Rectal smooth muscle tissue (tissue), 1 donor: Measurements from ENCODE around the gene ZNF185.

Source experiments
- H3K27ac ChIP-seq: one replicate; pipeline ENCODE4 v1.7.0; 2013; ENCODE audit warnings: low read depth, low read length, inconsistent platforms
- H3K27me3 ChIP-seq: one replicate; pipeline ENCODE4 v1.7.0; 2013; ENCODE audit warnings: low read length; ENCODE audit not compliant: control insufficient read depth, insufficient read depth
- H3K36me3 ChIP-seq: one replicate; pipeline ENCODE4 v1.7.0; 2013; ENCODE audit warnings: low read length; ENCODE audit not compliant: control insufficient read depth, insufficient read depth
- H3K4me1 ChIP-seq: one replicate; pipeline ENCODE4 v1.7.0; 2013; ENCODE audit warnings: low read length; ENCODE audit not compliant: control insufficient read depth, insufficient read depth
- H3K4me3 ChIP-seq: one replicate; pipeline ENCODE4 v1.7.0; 2013; ENCODE audit warnings: low read length
- H3K9ac ChIP-seq: one replicate; pipeline ENCODE4 v1.7.0; 2013; ENCODE audit warnings: low read length

Gene ZNF185

DNA sequence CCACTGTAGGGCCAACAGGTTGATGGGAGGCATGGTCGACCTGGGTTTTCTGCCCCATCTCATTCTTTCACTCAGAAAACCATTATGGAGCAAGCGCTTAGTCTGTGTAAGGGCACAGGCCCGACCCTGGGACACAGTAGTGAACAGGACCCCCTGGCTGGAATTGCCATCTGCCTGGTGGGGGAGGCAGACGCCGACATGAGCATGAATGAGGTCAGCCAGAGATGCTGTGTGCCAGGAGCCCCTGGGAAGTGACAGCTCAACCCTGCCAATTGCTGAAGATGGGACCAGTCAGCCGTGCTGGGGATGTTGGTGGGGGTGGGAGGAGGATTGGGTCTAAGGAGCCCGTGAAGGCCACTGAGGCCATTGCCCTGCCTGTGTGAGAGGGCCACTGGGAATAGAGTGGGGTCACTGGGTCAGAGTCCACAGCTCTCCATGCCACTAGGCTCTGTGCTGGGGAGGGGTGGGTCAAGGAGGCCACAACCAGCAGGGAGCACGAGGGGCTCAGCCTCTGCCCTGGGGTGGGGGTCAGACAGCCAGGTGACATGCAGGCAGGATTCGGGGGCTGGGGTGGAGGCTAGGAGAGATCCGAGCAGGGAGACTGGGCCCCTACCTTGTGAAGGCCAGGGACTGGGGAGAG lies 31.0 kb downstream of the ZNF185 start:
- Histone ChIP-seq H3K4me3 (no peak overlapping the region), H3K4me1 (no peaks in the 10 kb centered on the region), H3K27ac (no peak overlapping the region), H3K9ac (no peak overlapping the region), H3K27me3 (peaks cover 10% of the 10 kb centered on the region), H3K36me3 (no peaks in the 10 kb centered on the region)

DNA sequence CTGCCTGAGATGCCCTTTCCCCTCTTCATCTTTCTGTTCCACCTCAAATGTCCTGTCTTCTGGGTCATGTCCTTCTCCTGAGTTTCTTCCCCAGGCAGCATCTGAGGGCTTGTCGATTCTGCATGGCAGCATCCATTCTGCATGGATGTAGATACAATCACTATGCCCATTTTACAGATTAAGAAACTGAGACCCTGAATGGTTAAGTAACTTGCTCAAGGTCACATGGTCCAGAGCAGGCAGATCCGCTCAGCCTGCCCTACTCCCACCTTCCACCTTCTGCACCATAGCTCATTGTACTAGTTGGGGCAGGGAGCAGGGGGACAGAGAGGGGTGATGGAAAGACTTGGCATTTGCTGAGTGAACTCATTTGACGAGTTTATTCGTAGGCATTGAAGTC lies 32.0 kb downstream of the ZNF185 start:
- Histone ChIP-seq H3K4me3 (no peak overlapping the region), H3K4me1 (no peaks in the 10 kb centered on the region), H3K9ac (no peak overlapping the region), H3K36me3 (no peaks in the 10 kb centered on the region), H3K27ac (no peak overlapping the region), H3K27me3 (peaks cover 10% of the 10 kb centered on the region)

DNA sequence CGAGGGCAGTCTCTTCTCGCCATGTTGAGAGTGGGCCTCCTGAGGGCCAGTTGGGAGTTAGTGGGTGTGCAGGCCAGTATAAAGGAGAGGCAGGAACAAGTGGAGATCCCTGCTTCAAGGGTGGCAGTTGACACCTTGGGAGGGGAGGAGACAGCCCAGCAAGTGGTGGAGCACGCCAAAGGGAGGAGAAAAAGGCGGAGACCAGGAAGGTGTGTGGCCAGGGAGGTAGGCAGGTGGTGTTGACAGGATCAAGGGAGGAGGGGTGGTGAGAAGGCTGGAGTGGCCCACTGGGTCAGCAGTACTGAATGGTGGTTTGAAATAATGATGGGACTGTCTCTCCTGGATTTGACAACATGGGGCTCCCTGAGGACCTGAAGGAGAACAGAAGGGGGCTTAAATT lies 32.6 kb downstream of the ZNF185 start:
- peaks cover 10% of the 10 kb centered on the region for H3K27me3 ChIP-seq

DNA sequence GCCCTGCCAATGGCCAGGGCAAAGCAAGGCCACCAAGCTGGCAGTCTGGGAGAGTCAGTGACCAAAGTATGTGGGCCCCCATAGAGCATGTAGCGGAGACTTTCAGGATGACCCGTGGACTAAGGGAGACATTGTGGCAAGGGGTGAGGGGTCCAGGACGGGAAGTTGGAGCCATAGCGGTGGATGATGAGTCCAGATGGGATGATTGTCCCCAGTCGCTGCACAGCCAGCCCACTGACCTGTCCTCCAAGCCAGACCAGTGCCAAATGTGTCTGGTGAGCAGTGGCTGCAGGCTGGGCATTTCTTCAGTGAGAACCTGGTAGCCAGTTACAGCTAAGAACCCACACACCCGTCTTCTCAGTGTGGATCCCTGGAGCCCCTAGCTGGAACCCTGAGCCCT lies 34.3 kb downstream of the ZNF185 start:
- no peaks in the 10 kb centered on the region for H3K36me3 ChIP-seq
- no peak overlapping the region for H3K4me3 ChIP-seq
- H3K4me1 ChIP-seq = no peaks in the 10 kb centered on the region
- H3K27me3 ChIP-seq = peaks cover 14% of the 10 kb centered on the region
- H3K9ac ChIP-seq = no peak overlapping the region
- no peak overlapping the region for H3K27ac ChIP-seq

More for the DNA sequence above, 32.6 kb downstream of the ZNF185 start:
- Histone ChIP-seq H3K4me3 (no peak overlapping the region), H3K27ac (no peak overlapping the region), H3K4me1 (no peaks in the 10 kb centered on the region), H3K9ac (no peak overlapping the region), H3K36me3 (no peaks in the 10 kb centered on the region)

DNA sequence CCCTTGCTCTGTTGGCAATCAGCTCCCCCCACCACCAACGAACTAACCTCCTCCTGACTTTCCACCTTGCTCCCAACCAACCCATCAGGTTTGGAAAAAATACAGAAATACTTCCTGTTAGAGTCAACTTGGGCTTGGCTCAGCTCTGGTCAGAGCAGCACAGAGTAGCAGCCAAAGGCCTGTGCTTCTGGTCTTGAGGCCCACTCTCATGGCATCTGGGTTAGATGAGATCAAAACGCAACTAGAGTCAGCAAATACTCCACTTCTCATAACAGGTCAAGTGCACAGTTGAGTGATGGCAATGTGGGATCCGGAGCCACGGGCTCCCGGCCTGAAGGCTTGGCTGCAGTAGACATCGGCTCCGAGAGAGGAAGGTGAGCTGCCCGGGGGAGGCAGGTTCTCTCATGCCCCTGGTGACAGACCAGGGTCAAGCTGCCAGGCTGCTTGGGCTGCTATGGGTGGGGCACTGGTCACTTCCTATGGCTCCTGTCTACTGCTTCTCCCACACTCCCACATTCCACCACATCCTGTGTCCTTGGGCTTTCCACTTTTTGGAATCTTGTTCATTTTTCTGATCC lies 34.8 kb downstream of the ZNF185 start:
- no peak overlapping the region for H3K27ac ChIP-seq
- no peak overlapping the region for H3K9ac ChIP-seq
- H3K36me3 ChIP-seq = no peaks in the 10 kb centered on the region
- H3K27me3 ChIP-seq = peaks cover 13% of the 10 kb centered on the region
- no peaks in the 10 kb centered on the region for H3K4me1 ChIP-seq
- no peak overlapping the region for H3K4me3 ChIP-seq

DNA sequence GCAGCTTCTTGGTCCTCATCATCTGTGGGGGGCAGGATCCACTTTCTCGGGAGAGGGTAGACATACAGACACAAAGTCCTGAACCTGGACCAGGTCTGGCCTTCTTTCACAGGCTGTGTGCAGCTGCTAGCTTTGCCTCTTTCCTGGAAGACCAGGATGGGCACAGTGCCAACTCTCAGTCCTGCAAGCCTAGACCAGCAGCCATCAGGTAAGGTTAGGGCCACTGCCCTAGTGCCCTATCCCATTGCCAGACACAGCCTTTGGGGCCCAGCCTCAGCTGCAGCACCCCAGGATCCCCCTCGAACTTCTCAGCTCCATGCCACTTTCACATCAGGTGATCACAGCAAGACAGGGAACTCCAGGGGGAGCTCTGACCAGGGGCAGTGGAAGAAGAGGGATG lies 38.4 kb downstream of the ZNF185 start:
- no peak overlapping the region for H3K27ac ChIP-seq
- no peaks in the 10 kb centered on the region for H3K36me3 ChIP-seq
- H3K27me3 ChIP-seq = peaks cover 10% of the 10 kb centered on the region
- no peak overlapping the region for H3K4me3 ChIP-seq
- H3K4me1 ChIP-seq = no peaks in the 10 kb centered on the region
- no peak overlapping the region for H3K9ac ChIP-seq

DNA sequence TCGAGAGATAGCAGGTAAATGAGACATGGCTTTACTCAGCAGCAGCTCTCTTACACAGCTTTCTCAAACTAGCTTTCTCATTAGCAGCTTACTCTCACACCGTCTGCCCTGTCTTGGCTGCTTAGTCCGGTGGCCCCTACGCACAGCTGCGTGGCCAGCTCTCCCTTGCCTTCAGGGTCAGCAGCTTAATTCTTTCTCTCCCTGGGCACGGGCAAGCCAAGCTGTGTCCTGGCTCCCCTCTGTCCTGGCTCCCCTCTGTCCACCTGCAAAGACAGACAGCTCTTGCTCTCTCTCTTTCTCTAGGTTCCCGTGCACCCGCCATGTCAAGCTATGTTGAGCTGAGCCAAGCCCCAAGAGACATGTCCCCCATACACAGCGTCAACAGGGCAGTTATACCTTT lies 39.4 kb downstream of the ZNF185 start:
- H3K27me3 ChIP-seq = peaks cover 9% of the 10 kb centered on the region
- no peaks in the 10 kb centered on the region for H3K4me1 ChIP-seq
- H3K27ac ChIP-seq = no peak overlapping the region
- no peak overlapping the region for H3K9ac ChIP-seq
- H3K4me3 ChIP-seq = no peak overlapping the region
- no peaks in the 10 kb centered on the region for H3K36me3 ChIP-seq

DNA sequence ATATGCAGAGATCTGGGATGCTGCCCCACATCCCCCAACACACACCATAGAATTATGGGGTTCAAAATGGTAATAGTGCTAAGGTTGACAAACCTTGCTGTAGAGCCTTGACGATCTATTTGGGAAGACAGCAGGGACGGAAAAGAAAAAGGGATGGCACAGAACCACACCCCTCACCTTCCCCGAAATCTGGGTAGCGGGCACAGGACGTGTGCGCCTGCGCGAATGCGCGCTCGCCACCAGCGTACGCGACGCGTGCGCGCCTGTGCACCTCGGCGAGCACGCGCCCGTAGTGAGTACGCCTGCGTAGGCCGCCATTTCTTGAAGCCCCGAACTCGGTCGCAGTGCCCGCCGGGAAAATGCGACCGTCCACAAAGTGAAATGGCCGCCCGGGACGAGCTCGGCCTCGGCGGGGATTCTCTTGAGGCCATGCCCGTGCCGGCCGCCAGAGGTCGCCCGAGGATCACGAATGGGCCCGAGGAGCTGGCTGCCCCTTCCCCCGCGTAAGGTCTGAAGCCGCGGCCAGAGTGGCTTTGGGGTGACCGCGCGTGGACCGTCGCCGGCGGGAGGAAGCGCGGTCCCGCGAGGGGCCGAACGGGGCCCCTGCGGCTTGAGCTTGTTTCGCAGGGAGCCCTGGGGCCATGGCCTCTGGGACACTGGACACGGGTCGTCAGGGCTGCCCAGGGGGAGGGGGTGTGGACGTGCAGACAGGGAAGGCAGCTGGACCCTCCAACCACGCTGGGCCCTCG lies 43.6 kb downstream of the ZNF185 start:
- peak overlapping the region; percentile 65 for H3K9ac ChIP-seq
- peak overlapping the region; percentile 79 for H3K27ac ChIP-seq
- H3K4me1 ChIP-seq = no peaks in the 10 kb centered on the region
- H3K27me3 ChIP-seq = peaks cover 2% of the 10 kb centered on the region
- H3K36me3 ChIP-seq = no peaks in the 10 kb centered on the region
- peak overlapping the region; percentile 82 for H3K4me3 ChIP-seq

DNA sequence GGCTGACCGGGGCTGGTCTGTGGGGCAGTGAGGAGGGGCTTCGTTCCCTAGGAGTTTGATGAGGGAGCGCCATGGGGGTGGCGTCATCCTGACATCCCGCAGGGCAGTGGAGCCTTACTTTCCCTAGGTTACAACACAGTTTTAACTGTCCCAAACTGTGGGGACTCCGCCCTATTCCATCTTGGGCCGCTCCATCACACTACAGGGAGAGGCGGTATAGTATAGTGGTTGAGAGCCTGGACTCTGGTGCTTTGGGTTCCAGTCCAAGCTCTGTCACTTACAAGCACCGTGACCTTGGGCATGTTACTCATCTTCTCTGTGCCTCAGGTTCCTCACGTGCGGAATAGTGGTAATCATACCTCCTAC lies 44.2 kb downstream of the ZNF185 start:
- Histone ChIP-seq H3K4me3 (peak overlapping the region; percentile 68), H3K27me3 (peaks cover 4% of the 10 kb centered on the region), H3K4me1 (no peaks in the 10 kb centered on the region)

DNA sequence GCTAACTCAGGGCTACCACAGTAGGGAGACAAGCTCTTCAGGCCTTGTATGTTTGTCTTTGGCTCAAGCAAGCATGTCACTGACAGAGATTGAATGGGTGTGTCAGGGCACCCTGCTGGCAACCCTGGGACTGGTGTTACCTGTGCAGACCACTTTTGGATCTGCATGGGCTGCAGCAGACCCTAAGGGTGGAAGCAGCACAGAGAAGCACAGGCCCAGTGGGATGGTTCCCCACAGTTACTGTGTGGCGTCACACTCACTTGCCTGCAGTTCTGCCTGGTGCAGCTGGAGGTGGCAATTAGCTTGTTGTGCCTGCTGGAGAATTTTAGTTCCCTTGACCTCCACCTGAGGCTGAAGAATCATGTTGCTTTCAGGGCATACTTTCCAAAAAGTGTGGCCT lies 46.0 kb downstream of the ZNF185 start:
- Histone ChIP-seq H3K36me3 (no peaks in the 10 kb centered on the region), H3K27ac (no peak overlapping the region), H3K9ac (no peak overlapping the region), H3K4me1 (no peaks in the 10 kb centered on the region), H3K27me3 (peaks cover 2% of the 10 kb centered on the region), H3K4me3 (no peak overlapping the region)

More for the DNA sequence above, 44.2 kb downstream of the ZNF185 start:
- peak overlapping the region; percentile 65 for H3K9ac ChIP-seq
- no peaks in the 10 kb centered on the region for H3K36me3 ChIP-seq
- peak overlapping the region; percentile 73 for H3K27ac ChIP-seq

DNA sequence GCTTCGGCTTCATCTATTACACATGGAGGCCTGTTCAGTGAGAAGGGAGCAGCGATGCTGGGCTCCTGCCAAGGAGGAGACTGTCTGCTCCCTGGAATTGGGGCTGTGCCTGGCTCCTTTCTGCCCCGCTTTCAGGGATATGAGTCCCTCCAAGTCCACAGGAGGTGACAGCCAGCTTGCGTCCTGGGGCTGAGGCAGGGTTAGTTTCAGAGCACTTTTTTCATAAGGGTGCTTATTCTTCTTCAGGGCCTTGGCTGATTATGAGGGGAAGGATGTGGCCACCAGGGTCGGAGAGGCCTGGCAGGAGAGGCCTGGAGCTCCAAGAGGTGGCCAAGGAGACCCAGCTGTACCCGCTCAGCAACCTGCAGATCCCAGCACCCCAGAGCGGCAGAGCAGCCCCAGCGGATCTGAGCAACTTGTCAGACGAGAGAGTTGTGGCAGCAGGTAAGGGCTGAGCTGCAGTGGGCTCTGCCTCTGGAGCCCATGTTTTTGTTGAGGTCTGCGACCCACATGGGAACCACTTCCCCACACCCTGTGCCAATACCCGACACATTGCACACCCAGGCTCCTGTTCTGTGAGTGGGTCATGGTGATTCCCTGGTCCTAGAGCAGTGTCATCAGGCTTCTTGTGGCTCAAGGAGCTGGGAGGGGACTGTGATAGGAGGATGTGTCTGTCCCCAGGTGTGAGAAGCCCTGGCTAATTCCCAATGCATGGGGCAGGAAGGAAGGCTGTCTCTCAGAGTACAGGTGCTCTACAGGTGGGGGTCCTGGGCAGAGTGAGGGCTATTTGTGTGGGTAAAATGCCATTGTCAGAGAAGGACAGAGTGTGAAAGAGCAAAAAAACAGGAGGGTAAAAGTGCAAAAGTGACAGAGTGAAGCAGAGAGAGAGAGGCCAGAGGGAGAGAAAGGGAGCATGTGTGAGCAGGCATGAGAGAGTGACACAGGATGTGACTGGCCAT lies 47.4 kb downstream of the ZNF185 start:
- H3K9ac ChIP-seq = no peak overlapping the region
- no peaks in the 10 kb centered on the region for H3K36me3 ChIP-seq
- H3K4me3 ChIP-seq = no peak overlapping the region
- peaks cover 2% of the 10 kb centered on the region for H3K27me3 ChIP-seq
- no peaks in the 10 kb centered on the region for H3K4me1 ChIP-seq
- H3K27ac ChIP-seq = no peak overlapping the region

DNA sequence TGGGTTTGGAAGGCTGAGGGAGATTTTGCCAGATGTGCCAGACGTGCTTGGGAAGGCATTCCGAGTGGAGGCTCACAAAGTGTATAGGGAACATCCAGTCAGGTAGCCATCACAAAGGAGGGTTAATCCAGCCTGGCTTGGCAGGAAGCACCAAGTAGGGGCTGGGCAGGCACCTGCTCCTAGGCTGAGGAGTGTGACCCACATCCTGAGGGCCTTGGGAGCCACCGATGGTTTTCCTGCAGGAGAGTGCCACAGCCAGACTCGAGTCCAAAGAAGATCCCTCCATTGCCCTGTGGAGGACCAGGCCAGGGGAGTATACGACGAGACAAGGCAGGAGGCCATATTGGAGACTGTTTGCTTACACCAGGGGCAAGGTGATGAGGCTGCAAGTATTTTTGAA lies 48.8 kb downstream of the ZNF185 start:
- H3K36me3 ChIP-seq = no peaks in the 10 kb centered on the region
- no peak overlapping the region for H3K27ac ChIP-seq
- no peaks in the 10 kb centered on the region for H3K4me1 ChIP-seq
- no peak overlapping the region for H3K4me3 ChIP-seq
- peaks cover 2% of the 10 kb centered on the region for H3K27me3 ChIP-seq
- no peak overlapping the region for H3K9ac ChIP-seq
